Measurements from ENCODE around the gene DFFA.
"Not testable (repeated sequence)": the region's sequence is repeated elsewhere in the genome, so short reads cannot be mapped to it uniquely, and the experiment has no call there.

DFFA gene

GRCh38 chr1:10457462-10457861 is 14.9 kb downstream of the DFFA start:
- DNase-seq = not testable (repeated sequence)

- DNase-seq = peak; percentile 11
Observed at GRCh38 chr1:10456661-10457060, 15.7 kb downstream of the DFFA start.

GRCh38 chr1:10456048-10456447 is 16.3 kb downstream of the DFFA start:
- no peak for DNase-seq

DNA sequence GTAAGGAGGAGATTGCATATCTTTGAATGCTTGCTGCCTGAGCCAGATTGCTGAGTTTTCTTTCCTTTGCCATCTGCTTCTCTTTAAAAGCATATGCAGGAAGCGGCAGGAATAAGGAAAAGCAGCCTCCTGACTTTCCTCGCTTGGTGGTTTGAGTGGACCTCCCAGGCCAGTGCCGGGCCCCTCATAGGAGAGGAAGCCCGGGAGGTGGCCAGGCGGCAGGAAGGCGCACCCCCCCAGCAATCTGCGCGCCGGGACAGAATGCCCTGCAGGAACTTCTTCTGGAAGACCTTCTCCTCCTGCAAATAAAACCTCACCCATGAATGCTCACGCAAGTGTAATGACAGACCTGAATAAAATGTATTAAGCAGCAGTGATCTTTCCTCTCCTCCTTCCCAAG is 21.0 kb downstream of the DFFA start:
- peak; percentile 70 for DNase-seq

GRCh38 chr1:10450836-10451235 is 21.5 kb downstream of the DFFA start:
- no peak for DNase-seq

- no peak for DNase-seq
Observed at GRCh38 chr1:10450156-10450814, 22.0 kb downstream of the DFFA start.

GRCh38 chr1:10449751-10450150 is 22.6 kb downstream of the DFFA start, which contains the start of gene CORT:
TSS of gene CORT (plus strand) at chr1:10450031. CDS start at chr1:10450224, 193 bp downstream.
- no peak for DNase-seq

DNA sequence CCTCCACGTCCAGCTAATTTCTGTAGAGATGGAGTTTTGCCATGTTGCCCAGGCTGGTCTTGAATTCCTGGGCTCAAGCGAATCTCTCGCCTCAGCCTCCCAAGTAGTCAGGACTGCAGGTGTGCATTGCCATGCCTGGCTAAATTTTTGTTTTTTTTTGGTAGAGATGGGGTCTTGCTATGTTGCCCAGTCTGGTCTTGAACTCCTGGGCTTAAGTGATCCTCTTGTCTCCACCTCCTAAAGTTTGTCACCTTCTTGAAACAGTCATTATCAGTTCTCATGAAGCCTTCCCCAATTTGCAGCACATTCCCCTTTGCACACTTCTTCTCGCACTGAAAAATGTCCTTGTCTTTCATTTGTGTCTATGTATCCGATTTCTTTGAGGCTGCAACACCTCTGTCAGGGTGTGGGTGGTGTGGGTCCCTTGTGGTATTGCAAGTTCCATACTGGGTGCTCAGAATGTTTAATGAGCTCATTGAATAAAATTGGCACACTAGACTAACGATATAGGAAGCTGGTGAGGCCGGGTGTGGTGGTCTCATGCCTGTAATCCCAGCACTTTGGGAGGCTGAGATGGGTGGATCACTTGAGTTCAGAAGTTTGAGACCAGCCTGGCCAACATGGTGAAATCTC is 25.4 kb downstream of the DFFA start:
- no peak for DNase-seq

- DNase-seq = no peak
Observed at GRCh38 chr1:10444795-10445397, 27.4 kb downstream of the DFFA start.

- DNase-seq = no peak
Observed at GRCh38 chr1:10444248-10444647, 28.1 kb downstream of the DFFA start.

DNA sequence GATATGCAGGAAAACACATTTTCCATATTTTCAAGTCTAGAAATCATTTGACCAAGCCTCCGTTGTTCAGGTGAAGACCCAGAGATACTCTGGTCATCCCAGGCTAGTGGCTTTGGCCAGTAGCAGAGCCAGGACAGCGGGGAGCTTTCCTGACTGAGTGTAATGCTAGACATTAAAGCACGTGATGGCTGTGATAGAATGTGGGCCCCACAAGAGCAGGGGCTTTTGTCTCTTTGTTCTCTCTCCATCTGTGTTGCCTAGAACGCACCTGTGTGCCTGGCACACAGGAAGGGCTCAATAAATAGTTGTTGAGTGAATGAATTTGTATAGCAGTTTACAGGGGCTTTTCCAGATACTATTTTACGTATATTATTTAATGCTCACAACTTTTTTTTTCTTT is 31.5 kb downstream of the DFFA start:
- DNase-seq = no peak

GRCh38 chr1:10440305-10440704 is 32.0 kb downstream of the DFFA start:
- DNase-seq = no peak

GRCh38 chr1:10438677-10439163 is 33.6 kb downstream of the DFFA start:
- DNase-seq = no peak

- DNase-seq = no peak
Observed at GRCh38 chr1:10437052-10437451, 35.3 kb downstream of the DFFA start.

- no peak for DNase-seq
Observed at GRCh38 chr1:10434590-10434989, 37.7 kb downstream of the DFFA start.

- no peak for DNase-seq
Observed at GRCh38 chr1:10433790-10434189, 38.5 kb downstream of the DFFA start.

GRCh38 chr1:10432910-10433700 is 39.2 kb downstream of the DFFA start:
- DNase-seq = no peak

- no peak for DNase-seq
Observed at GRCh38 chr1:10431070-10431730, 41.1 kb downstream of the DFFA start.

DNA sequence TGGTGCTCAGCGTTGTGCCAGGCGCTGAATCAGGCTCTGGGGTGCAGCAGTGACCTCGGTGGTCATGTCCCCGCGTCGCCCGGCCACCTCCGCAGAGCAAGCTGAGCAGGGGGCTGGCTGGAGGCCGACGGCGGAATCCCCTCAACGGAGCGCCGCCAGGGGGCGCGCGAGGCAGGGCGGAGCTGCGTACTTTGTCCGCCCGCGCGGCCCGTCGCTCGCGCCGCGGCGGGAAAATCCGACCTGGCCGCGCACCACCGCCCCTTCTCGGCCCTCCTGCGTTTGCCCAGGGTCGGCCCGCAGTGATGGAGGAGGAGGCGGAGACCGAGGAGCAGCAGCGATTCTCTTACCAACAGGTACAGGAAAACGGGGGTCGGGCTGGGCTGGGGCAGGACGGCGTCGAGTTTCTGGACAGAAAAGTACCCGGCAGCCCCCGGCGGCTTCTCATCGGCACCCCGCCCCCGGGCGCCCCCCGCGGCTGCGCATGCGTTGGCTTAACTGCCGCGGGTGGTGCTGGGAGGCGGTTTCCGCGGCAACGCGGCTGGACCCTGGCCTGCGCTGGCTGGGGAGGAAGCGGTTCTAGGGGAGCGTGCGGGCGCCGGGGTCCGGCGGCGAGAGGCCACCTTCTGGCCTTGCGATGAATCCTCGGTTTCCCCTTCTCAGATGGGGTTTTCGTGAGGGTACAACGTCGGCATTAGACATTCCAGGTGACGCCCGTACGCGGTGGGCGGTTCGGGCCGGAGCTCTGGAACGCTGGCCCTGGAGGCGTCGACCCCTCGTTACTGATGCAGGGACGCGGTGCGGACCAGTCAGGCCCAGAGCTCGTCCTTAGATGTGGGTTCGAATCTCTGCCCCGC is 41.9 kb downstream of the DFFA start, which contains the start of gene CENPS:
Gene CENPS (plus strand): TSS at position 218 of the 854 bp plus-strand sequence. CDS start 85 bp downstream, at position 303.
- peak; percentile 84 for DNase-seq

GRCh38 chr1:10429868-10430215 is 42.5 kb downstream of the DFFA start:
- DNase-seq = no peak

DNA sequence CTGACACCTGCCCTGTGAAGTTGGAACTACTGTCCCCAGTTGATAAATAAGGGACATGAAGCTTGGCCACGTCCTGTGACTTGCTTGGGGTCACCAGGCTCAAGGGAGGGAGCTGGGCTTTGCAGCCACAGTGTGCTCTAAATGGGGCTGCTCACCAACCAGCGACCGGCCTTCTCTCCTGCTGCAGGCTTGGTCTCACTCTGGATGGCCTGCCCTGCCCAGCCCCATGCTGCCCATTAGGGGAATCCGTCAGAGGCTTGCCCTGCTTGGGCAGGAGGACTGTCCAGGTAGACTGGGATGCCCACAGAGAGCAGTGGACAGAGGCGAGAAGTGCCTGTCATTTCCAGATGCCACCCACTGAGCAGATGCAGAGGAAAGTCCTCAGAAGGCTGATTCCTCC is 43.3 kb downstream of the DFFA start:
- no peak for DNase-seq

DNA sequence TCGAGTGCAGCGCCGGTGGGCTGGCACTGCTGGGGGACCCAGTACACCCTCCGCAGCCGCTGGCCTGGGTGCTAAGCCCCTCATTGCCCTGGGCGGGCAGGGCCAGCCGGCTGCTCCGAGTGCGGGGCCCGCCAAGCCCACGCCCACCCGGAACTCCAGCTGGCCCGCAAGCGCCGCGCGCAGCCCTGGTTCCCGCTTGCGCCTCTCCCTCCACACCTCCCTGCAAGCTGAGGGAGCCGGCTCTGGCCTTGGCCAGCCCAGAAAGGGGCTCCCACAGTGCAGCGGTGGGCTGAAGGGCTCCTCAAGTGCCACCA is 45.8 kb downstream of the DFFA start:
- not testable (repeated sequence) for DNase-seq
